Measurements from ENCODE around the gene RTL1. TPM values are rescaled to one million over a fixed set of nuclear protein-coding genes. Genes with fewer than 3 reads are reported as not detected.

RTL1 gene
- total and polyA plus RNA-seq, 10 of the 15 experiments (the other 5 are each of a cell fraction or from before 2014, with no cell fraction given) = not detected

DNA sequence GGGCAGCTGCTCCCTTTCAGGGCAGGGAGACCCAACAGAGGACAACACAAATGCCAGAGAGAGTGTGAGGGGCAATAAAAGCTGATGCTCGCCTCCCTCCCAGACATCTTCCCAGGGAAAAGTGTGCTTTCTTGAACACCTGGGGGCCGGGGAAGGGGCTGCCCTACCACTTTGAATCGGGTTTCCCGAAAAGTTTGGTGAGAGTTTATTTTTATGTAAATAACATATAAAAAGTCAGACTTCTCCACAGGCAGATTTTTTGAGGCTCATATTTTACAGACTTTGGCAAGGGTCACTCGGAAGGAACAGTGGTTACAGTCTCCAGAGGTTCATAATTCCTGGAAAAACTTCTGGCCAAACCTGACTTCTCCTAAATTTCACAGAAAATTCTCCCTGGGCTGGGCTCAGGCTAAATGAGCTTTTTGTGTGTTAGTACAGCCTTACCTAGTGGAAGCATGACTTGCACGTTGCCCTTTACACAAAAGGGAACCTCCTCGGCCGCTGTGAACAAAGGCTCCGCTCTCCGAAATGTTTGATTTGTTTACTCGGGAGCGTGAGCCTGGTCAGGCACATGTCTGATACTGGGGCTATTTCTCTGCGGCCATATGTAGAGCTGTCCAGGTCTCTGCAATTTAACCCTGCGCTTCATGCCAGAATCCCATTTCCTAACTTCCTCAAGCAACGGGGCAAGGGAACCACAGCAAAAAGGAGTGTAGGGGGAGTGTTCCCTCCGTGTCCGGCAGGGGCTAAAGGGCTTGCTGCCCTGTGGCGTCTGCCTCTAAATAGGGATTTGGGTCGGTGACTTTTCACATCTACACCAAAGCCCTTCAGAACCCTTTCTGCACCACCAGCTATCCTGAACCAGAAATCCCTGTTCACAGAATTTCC, 3.4 kb downstream of the RTL1 start:
- ChIA-PET CTCF (no interaction called here), POLR2A (no interaction called here), RAD21 (ENCODE audit: unreplicated experiment) (interaction anchor here (0.5 kb wide), 1 partner anchor 216 kb away, joined by 3 read pairs; no protein-coding TSS in a partner anchor), SMC1A (ENCODE audit: uncharacterized antibody, unreplicated experiment) (no interaction called here)
- DNase-seq (ENCODE audit: low read depth, low spot score) = no peak
- Histone ChIP-seq H3K27ac (ENCODE audit: control insufficient read depth, insufficient read depth) (no peak overlapping the region), H4K20me1 (ENCODE audit: control insufficient read depth, insufficient read depth) (no peaks in the 10 kb centered on the region), H3K79me2 (ENCODE audit: control insufficient read depth, insufficient read depth, low read length) (no peaks in the 10 kb centered on the region), H3K4me3 (no peak overlapping the region), H3K9ac (ENCODE audit: control insufficient read depth, insufficient read depth, low read length) (no peak overlapping the region), H3K36me3 (ENCODE audit: control insufficient read depth in 2 of 2, insufficient read depth in 2 of 2, low read length in 1 of 2) (no peaks in the 10 kb centered on the region), H3K4me1 (ENCODE audit: control insufficient read depth, insufficient read depth, low read length) (no peaks in the 10 kb centered on the region), H3K9me3 (replicated peaks; ENCODE audit: control insufficient read depth, insufficient read depth, low read length) (no peaks in the 10 kb centered on the region), H3K4me2 (ENCODE audit: control insufficient read depth, insufficient read depth) (no peak overlapping the region), H3K27me3 (replicated peaks in 1 of 2; ENCODE audit: control insufficient read depth in 2 of 2, insufficient read depth in 2 of 2, low read length in 1 of 2) (no peaks in the 10 kb centered on the region; a peak in 2 of 4 replicates), H2AFZ (ENCODE audit: control insufficient read depth, low read depth, low read length) (no peak overlapping the region)
- in situ Hi-C loops (cut with MboI) = no loop called here
- no TSS peak for BruUV-seq (replicated peaks)
- ATAC-seq = no peak
- FAIRE-seq = no peak
- intact Hi-C loops (cut with micrococcal nuclease; ENCODE audit: unreplicated experiment) = no loop called here
- TF ChIP-seq EGR1 (IDR thresholded peaks at IDR 0.05; ENCODE audit: borderline replicate concordance in 1 of 2, low read depth in 2 of 2, low read length in 2 of 2) (no peak), JUND (IDR thresholded peaks at IDR 0.05; ENCODE audit: low read depth, low read length) (no peak), MYB (IDR thresholded peaks at IDR 0.05; ENCODE audit: borderline replicate concordance, low read depth, low read length) (no peak), WRNIP1 (IDR thresholded peaks at IDR 0.05; ENCODE audit: borderline replicate concordance, low read depth, low read length) (no peak), ESRRA (IDR thresholded peaks at IDR 0.05; ENCODE audit: low read length) (no peak), SMARCA5 (IDR thresholded peaks at IDR 0.05) (no peak), HDAC2 (IDR thresholded peaks at IDR 0.05) (no peak), RB1 (IDR thresholded peaks at IDR 0.05; ENCODE audit: borderline replicate concordance) (no peak)
- TF ChIP-seq, protein P1, sequence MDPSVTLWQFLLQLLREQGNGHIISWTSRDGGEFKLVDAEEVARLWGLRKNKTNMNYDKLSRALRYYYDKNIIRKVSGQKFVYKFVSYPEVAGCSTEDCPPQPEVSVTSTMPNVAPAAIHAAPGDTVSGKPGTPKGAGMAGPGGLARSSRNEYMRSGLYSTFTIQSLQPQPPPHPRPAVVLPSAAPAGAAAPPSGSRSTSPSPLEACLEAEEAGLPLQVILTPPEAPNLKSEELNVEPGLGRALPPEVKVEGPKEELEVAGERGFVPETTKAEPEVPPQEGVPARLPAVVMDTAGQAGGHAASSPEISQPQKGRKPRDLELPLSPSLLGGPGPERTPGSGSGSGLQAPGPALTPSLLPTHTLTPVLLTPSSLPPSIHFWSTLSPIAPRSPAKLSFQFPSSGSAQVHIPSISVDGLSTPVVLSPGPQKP (IDR thresholded peaks at IDR 0.05; ENCODE audit: low read depth, low read length) = no peak
- TF ChIP-seq, protein P2, sequence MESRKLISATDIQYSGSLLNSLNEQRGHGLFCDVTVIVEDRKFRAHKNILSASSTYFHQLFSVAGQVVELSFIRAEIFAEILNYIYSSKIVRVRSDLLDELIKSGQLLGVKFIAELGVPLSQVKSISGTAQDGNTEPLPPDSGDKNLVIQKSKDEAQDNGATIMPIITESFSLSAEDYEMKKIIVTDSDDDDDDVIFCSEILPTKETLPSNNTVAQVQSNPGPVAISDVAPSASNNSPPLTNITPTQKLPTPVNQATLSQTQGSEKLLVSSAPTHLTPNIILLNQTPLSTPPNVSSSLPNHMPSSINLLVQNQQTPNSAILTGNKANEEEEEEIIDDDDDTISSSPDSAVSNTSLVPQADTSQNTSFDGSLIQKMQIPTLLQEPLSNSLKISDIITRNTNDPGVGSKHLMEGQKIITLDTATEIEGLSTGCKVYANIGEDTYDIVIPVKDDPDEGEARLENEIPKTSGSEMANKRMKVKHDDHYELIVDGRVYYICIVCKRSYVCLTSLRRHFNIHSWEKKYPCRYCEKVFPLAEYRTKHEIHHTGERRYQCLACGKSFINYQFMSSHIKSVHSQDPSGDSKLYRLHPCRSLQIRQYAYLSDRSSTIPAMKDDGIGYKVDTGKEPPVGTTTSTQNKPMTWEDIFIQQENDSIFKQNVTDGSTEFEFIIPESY (IDR thresholded peaks at IDR 0.05) = no peak
- WGBS (ENCODE audit: insufficient coverage, insufficient replicate concordance, low lambda C conversion rate, missing lambda C conversion rate) = 16% methylated on average over 19 of the region's 19 CpGs

Measured in GM12878 (cell line).